Hepatocyte (in vitro differentiated cells): Measurements from ENCODE around the gene LRCOL1.

Experiments
- EZH2 ChIP-seq: fragments of 200-600 bp; sonication (generic); IDR thresholded peaks from 2 replicates; pipeline ENCODE4 v1.6.1; 2016; ENCODE audit warnings: antibody characterized with exemption, mild to moderate bottlenecking, borderline replicate concordance
- EZH2phosphoT487 ChIP-seq: fragments of 200-600 bp; sonication (generic); IDR thresholded peaks from one replicate; pipeline ENCODE4 v1.6.1; 2018; ENCODE audit warnings: antibody characterized with exemption, mild to moderate bottlenecking, low read depth, moderate library complexity; ENCODE audit not compliant: unreplicated experiment, severe bottlenecking
- TF ChIP-seq, protein P1 (sequence below): fragments of 200-600 bp; sonication (generic); IDR thresholded peaks from 2 replicates; pipeline ENCODE4 v1.5.1; 2016; ENCODE audit warnings: antibody characterized with exemption, mild to moderate bottlenecking; ENCODE audit not compliant: poor library complexity

DNA sequence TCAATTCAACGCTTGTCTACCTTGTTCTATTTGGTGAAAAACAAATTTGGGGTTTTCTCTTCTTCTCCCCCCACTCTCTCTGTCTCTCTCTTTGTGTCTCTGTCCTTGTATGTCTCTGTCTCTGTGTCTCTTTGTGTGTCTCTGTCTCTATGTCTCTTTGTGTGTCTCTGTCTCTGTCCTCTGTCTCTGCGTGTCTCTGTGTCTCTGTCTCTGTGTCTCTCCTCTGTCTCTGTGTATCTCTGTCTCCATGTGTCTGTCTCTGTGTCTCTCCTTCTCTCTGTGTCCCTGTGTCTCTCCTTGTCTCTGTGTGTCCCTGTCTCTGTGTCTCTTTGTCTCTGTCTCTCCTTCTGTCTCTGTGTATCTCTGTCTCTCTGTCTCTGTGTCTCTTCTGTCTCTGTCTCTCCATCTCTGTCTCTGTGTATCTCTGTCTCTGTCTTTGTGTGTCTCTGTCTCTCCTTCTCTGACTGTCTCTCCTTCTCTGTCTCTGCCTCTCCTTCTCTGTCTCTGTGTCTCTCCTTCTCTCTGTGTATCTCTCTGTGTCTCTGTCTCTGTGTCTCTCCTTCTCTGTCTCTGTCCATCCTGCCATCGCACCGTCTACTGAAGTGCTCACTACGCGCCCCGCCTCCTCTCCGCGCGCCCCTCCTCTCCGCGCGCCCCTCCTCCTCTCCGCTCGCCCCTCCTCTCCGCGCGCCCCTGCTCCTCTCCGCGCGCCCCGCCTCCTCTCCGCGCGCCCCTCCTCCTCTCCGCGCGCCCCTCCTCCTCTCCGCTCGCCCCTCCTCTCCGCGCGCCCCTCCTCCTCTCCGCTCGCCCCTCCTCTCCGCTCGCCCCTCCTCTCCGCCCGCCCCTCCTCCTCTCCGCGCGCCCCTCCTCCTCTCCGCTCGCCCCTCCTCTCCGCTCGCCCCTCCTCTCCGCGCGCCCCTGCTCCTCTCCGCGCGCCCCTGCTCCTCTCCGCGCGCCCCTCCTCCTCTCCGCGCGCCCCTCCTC is 12.8 kb downstream of the LRCOL1 start:
- TF ChIP-seq, protein P1, sequence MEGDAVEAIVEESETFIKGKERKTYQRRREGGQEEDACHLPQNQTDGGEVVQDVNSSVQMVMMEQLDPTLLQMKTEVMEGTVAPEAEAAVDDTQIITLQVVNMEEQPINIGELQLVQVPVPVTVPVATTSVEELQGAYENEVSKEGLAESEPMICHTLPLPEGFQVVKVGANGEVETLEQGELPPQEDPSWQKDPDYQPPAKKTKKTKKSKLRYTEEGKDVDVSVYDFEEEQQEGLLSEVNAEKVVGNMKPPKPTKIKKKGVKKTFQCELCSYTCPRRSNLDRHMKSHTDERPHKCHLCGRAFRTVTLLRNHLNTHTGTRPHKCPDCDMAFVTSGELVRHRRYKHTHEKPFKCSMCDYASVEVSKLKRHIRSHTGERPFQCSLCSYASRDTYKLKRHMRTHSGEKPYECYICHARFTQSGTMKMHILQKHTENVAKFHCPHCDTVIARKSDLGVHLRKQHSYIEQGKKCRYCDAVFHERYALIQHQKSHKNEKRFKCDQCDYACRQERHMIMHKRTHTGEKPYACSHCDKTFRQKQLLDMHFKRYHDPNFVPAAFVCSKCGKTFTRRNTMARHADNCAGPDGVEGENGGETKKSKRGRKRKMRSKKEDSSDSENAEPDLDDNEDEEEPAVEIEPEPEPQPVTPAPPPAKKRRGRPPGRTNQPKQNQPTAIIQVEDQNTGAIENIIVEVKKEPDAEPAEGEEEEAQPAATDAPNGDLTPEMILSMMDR, result no peak
- TF ChIP-seq EZH2phosphoT487 (no peak), EZH2 (no peak)
